Measurements from ENCODE around the gene MAD1L1. TPM values are rescaled to one million over a fixed set of nuclear protein-coding genes. Genes with fewer than 3 reads are reported as not detected.

Gene MAD1L1
- total RNA-seq, 1 experiment from 2014 or later: 103 TPM

- DNase-seq (ENCODE audit: low spot score): no peak
Observed at GRCh38 chr7:1945558-1945957, 287.2 kb downstream of the MAD1L1 start.

- no peak for DNase-seq (ENCODE audit: low spot score)
Observed at GRCh38 chr7:1944619-1945210, 288.0 kb downstream of the MAD1L1 start.

GRCh38 chr7:1943933-1944618 lies 288.7 kb downstream of the MAD1L1 start:
- no peak for DNase-seq (ENCODE audit: low spot score)

GRCh38 chr7:1943326-1943725 lies 289.4 kb downstream of the MAD1L1 start:
- DNase-seq (ENCODE audit: low spot score): no peak

GRCh38 chr7:1942941-1943289 lies 289.8 kb downstream of the MAD1L1 start:
- no peak for DNase-seq (ENCODE audit: low spot score)

- no peak for DNase-seq (ENCODE audit: low spot score)
Observed at GRCh38 chr7:1942243-1942940, 290.4 kb downstream of the MAD1L1 start.

GRCh38 chr7:1941464-1942242 lies 291.1 kb downstream of the MAD1L1 start:
- DNase-seq (ENCODE audit: low spot score): no peak

- DNase-seq (ENCODE audit: low spot score): no peak
Observed at GRCh38 chr7:1940863-1941262, 291.9 kb downstream of the MAD1L1 start.

- no peak for DNase-seq (ENCODE audit: low spot score)
Observed at GRCh38 chr7:1940402-1940786, 292.4 kb downstream of the MAD1L1 start.

GRCh38 chr7:1939434-1940401 lies 293.0 kb downstream of the MAD1L1 start:
- no peak for DNase-seq (ENCODE audit: low spot score)

GRCh38 chr7:1938788-1939433 lies 293.8 kb downstream of the MAD1L1 start:
- DNase-seq (ENCODE audit: low spot score): no peak

- DNase-seq (ENCODE audit: low spot score): no peak
Observed at GRCh38 chr7:1937252-1937605, 295.5 kb downstream of the MAD1L1 start.

GRCh38 chr7:1936531-1937251 lies 296.1 kb downstream of the MAD1L1 start:
- no peak for DNase-seq (ENCODE audit: low spot score)

GRCh38 chr7:1936006-1936310 lies 296.8 kb downstream of the MAD1L1 start:
- DNase-seq (ENCODE audit: low spot score): no peak

- no peak for DNase-seq (ENCODE audit: low spot score)
Observed at GRCh38 chr7:1935176-1936005, 297.4 kb downstream of the MAD1L1 start.

- DNase-seq (ENCODE audit: low spot score): no peak
Observed at GRCh38 chr7:1934756-1935155, 298.0 kb downstream of the MAD1L1 start.

- DNase-seq (ENCODE audit: low spot score): no peak
Observed at GRCh38 chr7:1934017-1934416, 298.7 kb downstream of the MAD1L1 start.

- DNase-seq (ENCODE audit: low spot score): no peak
Observed at GRCh38 chr7:1933066-1933750, 299.5 kb downstream of the MAD1L1 start.

GRCh38 chr7:1931951-1932270 lies 300.8 kb downstream of the MAD1L1 start:
- DNase-seq (ENCODE audit: low spot score): no peak
